ENCODE results near the gene UBE2Q2. TPM values are rescaled to one million over a fixed set of nuclear protein-coding genes. Genes with fewer than 3 reads are reported as not detected.
A peak's percentile ranks its signal among the peaks of the same experiment; 100 is the strongest.
"Not testable (repeated sequence)": the region's sequence is repeated elsewhere in the genome, so short reads cannot be mapped to it uniquely, and the experiment has no call there.

Gene UBE2Q2
- total RNA-seq, 1 donor from 2014 or later, result 23.2 TPM

GRCh38 chr15:75864213-75865059, 21.2 kb downstream of the UBE2Q2 start:
- intact Hi-C loops (cut with micrococcal nuclease), result loop anchor here (5.0 kb wide), 1 partner anchor 38 kb away; the partner anchor contains the start of gene FBXO22
- no peak overlapping the region for H3K4me3 Mint-ChIP-seq
- H3K27ac Mint-ChIP-seq, result no peak overlapping the region
- TF ChIP-seq CTCF (IDR thresholded peaks at IDR 0.05), result no peak
- no peaks in the 10 kb centered on the region for H3K9me3 Mint-ChIP-seq
- no peaks in the 10 kb centered on the region for H3K27me3 Mint-ChIP-seq
- DNase-seq, result no peak
- H3K4me1 Mint-ChIP-seq, result peaks cover 38% of the 10 kb centered on the region
- peaks cover 38% of the 10 kb centered on the region for H3K36me3 Mint-ChIP-seq (ENCODE audit: low read depth)
- ChIA-PET POLR2A (interaction anchor here (0.7 kb wide), 1 partner anchor 21 kb away, joined by 3 read pairs; the partner anchor contains the start of gene UBE2Q2), CTCF (interaction anchor here (1.2 kb wide), 1 partner anchor 62 kb away, joined by 3 read pairs; no protein-coding TSS in a partner anchor)
- ATAC-seq (ENCODE audit: low read depth), result no peak

DNA sequence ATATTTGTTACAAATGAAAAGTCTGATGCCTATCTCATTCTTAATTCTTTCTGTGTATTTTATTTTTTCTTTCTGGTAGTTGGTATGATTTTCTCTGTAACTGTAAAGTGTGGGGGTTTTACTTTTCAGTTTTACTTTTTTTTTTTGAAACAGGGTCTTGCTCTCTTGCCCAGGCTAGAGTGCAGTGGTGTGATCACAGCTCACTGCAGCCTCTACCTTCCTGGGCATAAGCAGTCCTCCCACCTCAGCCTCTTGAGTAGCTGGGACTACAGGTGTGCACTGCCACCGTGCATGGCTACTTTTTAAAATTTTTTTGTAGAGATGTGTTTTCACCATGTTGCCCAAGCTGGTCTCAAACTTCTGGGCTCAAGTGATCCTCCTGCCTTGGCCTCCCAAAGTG, 22.8 kb downstream of the UBE2Q2 start:
- DNase-seq; ATAC-seq (ENCODE audit: low read depth); H3K9me3 Mint-ChIP-seq; H3K27ac Mint-ChIP-seq; CTCF ChIA-PET; POLR2A ChIA-PET; H3K4me3 Mint-ChIP-seq; H3K27me3 Mint-ChIP-seq: not testable (repeated sequence)
- peaks cover 36% of the 10 kb centered on the region for H3K36me3 Mint-ChIP-seq (ENCODE audit: low read depth)
- peaks cover 41% of the 10 kb centered on the region for H3K4me1 Mint-ChIP-seq
- intact Hi-C loops (cut with micrococcal nuclease), result loop anchor here (5.0 kb wide), 1 partner anchor 36 kb away; the partner anchor contains the start of gene FBXO22

DNA sequence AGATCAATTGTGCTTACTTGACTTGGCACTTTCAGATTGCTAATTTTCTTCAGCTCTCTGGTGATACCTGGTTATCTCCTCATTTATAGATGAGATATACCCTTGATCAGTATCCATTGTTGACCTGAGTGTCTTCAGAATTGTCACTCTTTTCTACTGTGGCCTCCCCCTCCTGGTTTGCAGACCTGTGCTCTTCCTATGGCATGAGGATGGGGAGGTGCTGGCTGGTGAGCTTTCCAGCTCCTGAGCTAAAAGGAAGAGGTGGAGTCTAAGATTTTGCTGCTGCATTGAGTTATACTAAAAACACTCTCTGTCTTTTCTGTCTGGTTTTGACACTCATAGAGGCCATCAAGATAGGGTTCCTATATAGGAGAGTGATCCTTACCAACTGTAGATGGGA, 23.7 kb downstream of the UBE2Q2 start:
- TF ChIP-seq CTCF (IDR thresholded peaks at IDR 0.05), result no peak
- ChIA-PET POLR2A (interaction anchor here (1.3 kb wide), 1 partner anchor 37 kb away, joined by 3 read pairs; the partner anchor contains the start of gene FBXO22), CTCF (no interaction called here)
- peaks cover 41% of the 10 kb centered on the region for H3K4me1 Mint-ChIP-seq
- H3K9me3 Mint-ChIP-seq, result no peaks in the 10 kb centered on the region
- no peaks in the 10 kb centered on the region for H3K27me3 Mint-ChIP-seq
- peak overlapping the region; percentile 95 for H3K27ac Mint-ChIP-seq
- peaks cover 34% of the 10 kb centered on the region for H3K36me3 Mint-ChIP-seq (ENCODE audit: low read depth)
- H3K4me3 Mint-ChIP-seq, result peak overlapping the region; percentile 75
- ATAC-seq (ENCODE audit: low read depth), result no peak
- DNase-seq, result no peak
- intact Hi-C loops (cut with micrococcal nuclease), result loop anchor here (5.0 kb wide), 1 partner anchor 35 kb away; the partner anchor contains the start of gene FBXO22

DNA sequence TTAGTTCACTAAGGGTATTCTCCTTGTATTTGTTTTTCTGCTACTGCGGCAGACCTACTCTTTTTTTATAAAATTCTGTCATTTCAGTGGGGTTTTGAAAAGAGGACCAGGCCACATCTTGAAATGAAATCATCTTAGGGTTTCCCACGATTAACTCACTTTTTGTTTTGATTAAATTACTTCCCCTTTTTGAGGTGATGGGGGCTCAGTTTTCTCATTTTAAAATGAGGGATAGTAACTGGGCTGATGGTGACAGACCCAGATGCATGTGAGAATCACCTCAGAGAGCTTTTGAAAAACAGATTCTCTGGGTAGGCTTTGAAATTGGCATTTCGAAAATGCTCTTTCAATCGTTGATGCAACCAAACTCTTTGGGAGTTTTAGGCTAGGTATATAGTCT, 24.2 kb downstream of the UBE2Q2 start:
- POLR2A ChIA-PET, result interaction anchor here (1.3 to 1.6 kb wide), 2 partner anchors 24 to 37 kb away, joined by 3 to 5 read pairs; partner anchors contain the start of genes FBXO22 and UBE2Q2

DNA sequence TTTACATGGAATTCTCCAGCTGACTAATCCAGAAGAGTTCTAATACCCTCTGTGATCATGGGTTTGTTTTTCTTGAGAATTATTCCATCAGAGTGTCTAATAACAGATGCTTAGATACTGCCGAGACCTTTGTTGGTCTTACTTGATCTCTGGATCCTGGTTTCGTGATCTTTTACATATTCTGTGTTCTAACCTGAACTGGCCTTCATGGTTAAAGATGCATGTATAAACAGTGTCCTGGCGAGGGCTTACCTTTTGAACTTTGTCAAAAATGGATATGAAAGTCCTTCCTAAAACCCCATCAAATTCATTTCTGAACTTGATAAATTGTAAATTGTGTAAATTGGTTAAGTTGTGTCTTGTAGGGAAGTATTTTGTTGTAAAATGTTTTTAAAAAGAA, 24.8 kb downstream of the UBE2Q2 start:
- DNase-seq (no peak), ATAC-seq (ENCODE audit: low read depth) (no peak)
- peak overlapping the region; percentile 95 for H3K27ac Mint-ChIP-seq
- no peak for TF ChIP-seq CTCF (IDR thresholded peaks at IDR 0.05)
- peak overlapping the region; percentile 24 for H3K4me3 Mint-ChIP-seq
- intact Hi-C loops (cut with micrococcal nuclease), result loop anchor here (2.0 to 5.0 kb wide), 2 partner anchors 25 to 34 kb away; partner anchors contain the start of genes FBXO22 and UBE2Q2
- CTCF ChIA-PET, result no interaction called here
- POLR2A ChIA-PET, result interaction anchor here (1.6 kb wide), 1 partner anchor 25 kb away, joined by 5 read pairs; the partner anchor contains the start of gene UBE2Q2
- H3K9me3 Mint-ChIP-seq, result no peaks in the 10 kb centered on the region
- H3K27me3 Mint-ChIP-seq, result no peaks in the 10 kb centered on the region
- H3K4me1 Mint-ChIP-seq, result peaks cover 41% of the 10 kb centered on the region
- H3K36me3 Mint-ChIP-seq (ENCODE audit: low read depth), result peaks cover 32% of the 10 kb centered on the region

More for the DNA sequence above, 24.2 kb downstream of the UBE2Q2 start:
- Mint-ChIP-seq H3K4me1 (peaks cover 41% of the 10 kb centered on the region), H3K27me3 (no peaks in the 10 kb centered on the region), H3K36me3 (ENCODE audit: low read depth) (peaks cover 34% of the 10 kb centered on the region), H3K9me3 (no peaks in the 10 kb centered on the region), H3K4me3 (peak overlapping the region; percentile 75), H3K27ac (peak overlapping the region; percentile 95)
- DNase-seq, result no peak
- no peak for TF ChIP-seq CTCF (IDR thresholded peaks at IDR 0.05)
- CTCF ChIA-PET, result no interaction called here
- intact Hi-C loops (cut with micrococcal nuclease), result loop anchor here (5.0 kb wide), 1 partner anchor 35 kb away; the partner anchor contains the start of gene FBXO22
- peak; percentile 40 for ATAC-seq (ENCODE audit: low read depth)
